BE2C (cell line): ENCODE results near the gene PRSS57.

Source experiments
- DNase-seq: peaks from one replicate; pipeline ENCODE4 v3.0.0-alpha.2; 2020
- H3K27me3 ChIP-seq: fragments of 250-450 bp; sonication (Bioruptor Pico); 2 replicates; pipeline ENCODE4 v1.5.1; 2020; ENCODE audit warnings: mild to moderate bottlenecking
- H3K36me3 ChIP-seq: fragments of 250-450 bp; sonication (Bioruptor Pico); 2 replicates; pipeline ENCODE4 v1.5.1; 2020; ENCODE audit warnings: mild to moderate bottlenecking
- H3K4me1 ChIP-seq: fragments of 250-450 bp; sonication (Bioruptor Pico); 2 replicates; pipeline ENCODE4 v1.5.1; 2020
- H3K4me3 ChIP-seq: 2 replicates; pipeline ENCODE4 v1.5.1; 2011; ENCODE audit warnings: low read depth, low read length
- H3K9me3 ChIP-seq: fragments of 250-450 bp; sonication (Bioruptor Pico); 2 replicates; pipeline ENCODE4 v1.5.1; 2020
- CTCF ChIP-seq: IDR thresholded peaks from 2 replicates; pipeline ENCODE4 v1.5.1; 2012; ENCODE audit warnings: mild to moderate bottlenecking, low read depth, low read length

PRSS57 gene

GRCh38 chr19:686589-687297, 8.5 kb downstream of the PRSS57 start:
- Histone ChIP-seq H3K9me3 (no peaks in the 10 kb centered on the region), H3K4me1 (no peaks in the 10 kb centered on the region), H3K27me3 (no peaks in the 10 kb centered on the region), H3K4me3 (no peak overlapping the region), H3K36me3 (no peaks in the 10 kb centered on the region)
- no peak for DNase-seq
- no peak for TF ChIP-seq CTCF

GRCh38 chr19:685454-685931, 9.8 kb downstream of the PRSS57 start:
- H3K4me1 ChIP-seq: no peaks in the 10 kb centered on the region
- no peaks in the 10 kb centered on the region for H3K36me3 ChIP-seq
- no peak for DNase-seq
- H3K4me3 ChIP-seq: no peak overlapping the region
- H3K9me3 ChIP-seq: no peaks in the 10 kb centered on the region; the same call in 1 of the 2 replicates
- TF ChIP-seq CTCF: no peak
- no peaks in the 10 kb centered on the region for H3K27me3 ChIP-seq

- H3K27me3 ChIP-seq: peaks cover 4% of the 10 kb centered on the region; the same call in 1 of the 2 replicates
- H3K4me3 ChIP-seq: no peak overlapping the region
- no peaks in the 10 kb centered on the region; the same call in 1 of the 2 replicates for H3K9me3 ChIP-seq
- DNase-seq: no peak
- no peaks in the 10 kb centered on the region for H3K36me3 ChIP-seq
- H3K4me1 ChIP-seq: no peaks in the 10 kb centered on the region
- TF ChIP-seq CTCF: no peak
Observed at GRCh38 chr19:682678-683320, 12.5 kb downstream of the PRSS57 start.

GRCh38 chr19:681029-682019, 13.9 kb downstream of the PRSS57 start:
- Histone ChIP-seq H3K27me3 (peaks cover 13% of the 10 kb centered on the region), H3K4me1 (no peaks in the 10 kb centered on the region), H3K36me3 (no peaks in the 10 kb centered on the region), H3K9me3 (no peaks in the 10 kb centered on the region; the same call in 1 of the 2 replicates), H3K4me3 (peak overlapping the region; percentile 69)
- TF ChIP-seq CTCF: no peak
- DNase-seq: peak; percentile 97

- Histone ChIP-seq H3K4me1 (no peaks in the 10 kb centered on the region), H3K36me3 (no peaks in the 10 kb centered on the region), H3K4me3 (peak overlapping the region; percentile 69), H3K9me3 (no peaks in the 10 kb centered on the region; the same call in 1 of the 2 replicates), H3K27me3 (peaks cover 19% of the 10 kb centered on the region)
- DNase-seq: peak; percentile 100
- TF ChIP-seq CTCF: peak; percentile 28; the same call in 1 of the 2 replicates
Observed at GRCh38 chr19:680287-681028, 14.8 kb downstream of the PRSS57 start.
